Hypothalamus (tissue), 51 donors: Measurements from ENCODE around the gene MAN1A2.

ENCODE experiments used
- DNase-seq, 51 donors: peaks; one replicate each; lab custom pipeline; 2025; lab: John Stamatoyannopoulos, UW

The MAN1A2 gene

GRCh38 chr1:117359561-117360289 lies 7.5 kb upstream of the MAN1A2 start:
- DNase-seq = no peak

- DNase-seq = no peak
Measured at GRCh38 chr1:117362986-117363385, 4.3 kb upstream of the MAN1A2 start.

GRCh38 chr1:117363571-117364048 lies 3.6 kb upstream of the MAN1A2 start:
- no peak for DNase-seq

- no peak for DNase-seq
Measured at GRCh38 chr1:117364240-117364639, 3.0 kb upstream of the MAN1A2 start.

- DNase-seq = peak in 1 of 51 donors; percentile 74
Measured at GRCh38 chr1:117365350-117366176, 1.7 kb upstream of the MAN1A2 start.

- DNase-seq = peak in 50 of 51 donors; percentile 6 to 90 (median 75)
Measured at GRCh38 chr1:117366177-117367045, 838 bp upstream of the MAN1A2 start.

- peak in 1 of 51 donors; percentile 36 for DNase-seq
Measured at GRCh38 chr1:117368116-117369108, 1.2 kb downstream of the MAN1A2 start.

GRCh38 chr1:117370071-117370470 lies 2.8 kb downstream of the MAN1A2 start:
- DNase-seq = no peak

- no peak for DNase-seq
Measured at GRCh38 chr1:117370509-117370908, 3.3 kb downstream of the MAN1A2 start.

GRCh38 chr1:117371441-117372151 lies 4.3 kb downstream of the MAN1A2 start:
- DNase-seq = no peak

- no peak for DNase-seq
Measured at GRCh38 chr1:117372863-117373412, 5.7 kb downstream of the MAN1A2 start.

GRCh38 chr1:117373932-117374331 lies 6.7 kb downstream of the MAN1A2 start:
- DNase-seq = no peak

- no peak for DNase-seq
Measured at GRCh38 chr1:117375327-117375726, 8.1 kb downstream of the MAN1A2 start.

GRCh38 chr1:117387060-117387633 lies 19.9 kb downstream of the MAN1A2 start:
- DNase-seq = no peak

GRCh38 chr1:117388328-117388727 lies 21.1 kb downstream of the MAN1A2 start:
- DNase-seq = no peak

GRCh38 chr1:117389284-117389683 lies 22.0 kb downstream of the MAN1A2 start:
- DNase-seq = no peak

- no peak for DNase-seq
Measured at GRCh38 chr1:117389779-117390178, 22.5 kb downstream of the MAN1A2 start.

- no peak for DNase-seq
Measured at GRCh38 chr1:117392771-117393170, 25.5 kb downstream of the MAN1A2 start.
